ENCODE results near the gene LPO.

LPO gene

GRCh38 chr17:58231641-58232040, 6.7 kb upstream of the LPO start:
- FAIRE-seq (no peak), DNase-seq (ENCODE audit: insufficient read length) (no peak)
- no peak for TF ChIP-seq POLR2AphosphoS5 (IDR thresholded peaks at IDR 0.05; ENCODE audit: low read depth, low read length)
- no peak for TF ChIP-seq POLR2A (IDR thresholded peaks at IDR 0.05; ENCODE audit: low read depth, low read length)
- no peak for TF ChIP-seq TAF1 (IDR thresholded peaks at IDR 0.05; ENCODE audit: borderline replicate concordance, low read depth, low read length)

- TF ChIP-seq TAF1 (IDR thresholded peaks at IDR 0.05; ENCODE audit: borderline replicate concordance, low read depth, low read length) (no peak), POLR2AphosphoS5 (IDR thresholded peaks at IDR 0.05; ENCODE audit: low read depth, low read length) (no peak), POLR2A (IDR thresholded peaks at IDR 0.05; ENCODE audit: low read depth, low read length) (no peak)
- DNase-seq (ENCODE audit: insufficient read length) = peak; percentile 43
- peak; percentile 93 for FAIRE-seq
Measured at GRCh38 chr17:58232707-58233156, 5.7 kb upstream of the LPO start.

- peak; percentile 52 for DNase-seq (ENCODE audit: insufficient read length)
- no peak for TF ChIP-seq POLR2AphosphoS5 (IDR thresholded peaks at IDR 0.05; ENCODE audit: low read depth, low read length)
- TF ChIP-seq TAF1 (IDR thresholded peaks at IDR 0.05; ENCODE audit: borderline replicate concordance, low read depth, low read length) = no peak
- no peak for TF ChIP-seq POLR2A (IDR thresholded peaks at IDR 0.05; ENCODE audit: low read depth, low read length)
- peak; percentile 74 for FAIRE-seq
Measured at GRCh38 chr17:58233543-58233942, 4.8 kb upstream of the LPO start.

GRCh38 chr17:58234512-58234911, 3.9 kb upstream of the LPO start:
- FAIRE-seq = peak; percentile 27
- TF ChIP-seq TAF1 (IDR thresholded peaks at IDR 0.05; ENCODE audit: borderline replicate concordance, low read depth, low read length) (no peak), POLR2AphosphoS5 (IDR thresholded peaks at IDR 0.05; ENCODE audit: low read depth, low read length) (no peak), POLR2A (IDR thresholded peaks at IDR 0.05; ENCODE audit: low read depth, low read length) (no peak)

GRCh38 chr17:58235821-58236220, 2.6 kb upstream of the LPO start:
- TF ChIP-seq POLR2A (IDR thresholded peaks at IDR 0.05; ENCODE audit: low read depth, low read length) (no peak), TAF1 (IDR thresholded peaks at IDR 0.05; ENCODE audit: borderline replicate concordance, low read depth, low read length) (no peak), POLR2AphosphoS5 (IDR thresholded peaks at IDR 0.05; ENCODE audit: low read depth, low read length) (no peak)
- DNase-seq (ENCODE audit: insufficient read length) (no peak), FAIRE-seq (no peak)

More at GRCh38 chr17:58234512-58234911, 3.9 kb upstream of the LPO start:
- no peak for DNase-seq (ENCODE audit: insufficient read length)

DNA sequence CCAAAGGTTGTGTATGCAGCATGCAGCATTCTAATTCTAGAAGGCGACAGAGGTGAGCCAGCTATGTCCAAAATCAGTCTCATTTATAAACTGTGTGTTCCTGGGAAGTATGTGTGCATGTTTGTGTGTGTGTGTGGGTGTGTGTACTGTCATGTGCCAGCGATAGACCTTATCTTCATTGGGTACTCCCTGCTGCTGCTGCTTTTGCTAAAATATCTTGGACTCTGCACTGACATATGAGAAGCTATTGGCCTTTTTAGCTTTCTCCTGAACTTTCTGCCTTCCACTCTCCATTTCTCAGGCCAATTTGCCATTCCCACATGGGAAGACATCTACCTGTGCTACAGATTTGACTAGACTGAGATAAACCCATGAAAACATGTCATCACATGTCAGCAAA, 2.0 kb upstream of the LPO start:
- no peak for TF ChIP-seq TAF1 (IDR thresholded peaks at IDR 0.05; ENCODE audit: borderline replicate concordance, low read depth, low read length)
- TF ChIP-seq POLR2A (IDR thresholded peaks at IDR 0.05; ENCODE audit: low read depth, low read length) = no peak
- TF ChIP-seq POLR2AphosphoS5 (IDR thresholded peaks at IDR 0.05; ENCODE audit: low read depth, low read length) = no peak
- no peak for DNase-seq (ENCODE audit: insufficient read length)
- no peak for FAIRE-seq

- no peak for TF ChIP-seq POLR2AphosphoS5 (IDR thresholded peaks at IDR 0.05; ENCODE audit: low read depth, low read length)
- TF ChIP-seq TAF1 (IDR thresholded peaks at IDR 0.05; ENCODE audit: borderline replicate concordance, low read depth, low read length) = no peak
- no peak for TF ChIP-seq POLR2A (IDR thresholded peaks at IDR 0.05; ENCODE audit: low read depth, low read length)
- DNase-seq (ENCODE audit: insufficient read length) (no peak), FAIRE-seq (no peak)
Measured at GRCh38 chr17:58239987-58240386, 1.6 kb downstream of the LPO start.

DNA sequence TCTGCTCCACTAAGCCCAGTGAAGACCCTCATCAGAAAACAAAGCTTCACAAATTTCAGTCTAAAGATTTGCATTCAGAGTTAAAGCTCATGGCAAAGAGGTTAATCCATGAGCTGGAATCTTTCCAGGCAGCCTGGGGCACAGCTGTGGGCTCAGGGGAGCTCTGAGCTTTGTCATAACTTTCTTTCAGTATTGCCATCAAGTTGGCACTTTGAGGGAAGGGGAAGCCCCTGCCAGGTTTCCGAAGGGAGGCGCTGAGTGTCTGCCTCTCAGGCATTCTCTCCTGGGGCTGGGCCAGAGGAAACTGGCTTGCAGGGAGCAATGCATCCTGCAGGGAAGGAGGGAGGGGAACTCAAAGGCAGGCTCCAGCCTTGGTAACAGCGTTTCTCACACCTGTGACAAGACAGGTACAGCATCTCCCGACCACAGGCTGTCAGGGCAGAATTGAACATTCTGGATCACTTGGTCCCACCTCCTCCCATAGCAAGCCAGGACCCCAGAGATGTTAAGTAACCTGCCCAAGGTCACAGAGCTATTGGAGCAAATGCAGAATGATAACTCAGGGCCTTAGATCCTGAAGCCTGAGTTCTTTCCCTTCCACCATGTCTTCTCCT, 3.9 kb downstream of the LPO start:
- DNase-seq (ENCODE audit: insufficient read length) = no peak
- peak; percentile 65 for FAIRE-seq
- TF ChIP-seq POLR2A (IDR thresholded peaks at IDR 0.05; ENCODE audit: low read depth, low read length) = no peak
- no peak for TF ChIP-seq TAF1 (IDR thresholded peaks at IDR 0.05; ENCODE audit: borderline replicate concordance, low read depth, low read length)
- TF ChIP-seq POLR2AphosphoS5 (IDR thresholded peaks at IDR 0.05; ENCODE audit: low read depth, low read length) = no peak

- no peak for FAIRE-seq
- no peak for DNase-seq (ENCODE audit: insufficient read length)
- TF ChIP-seq POLR2A (IDR thresholded peaks at IDR 0.05; ENCODE audit: low read depth, low read length) (no peak), TAF1 (IDR thresholded peaks at IDR 0.05; ENCODE audit: borderline replicate concordance, low read depth, low read length) (no peak), POLR2AphosphoS5 (IDR thresholded peaks at IDR 0.05; ENCODE audit: low read depth, low read length) (no peak)
Measured at GRCh38 chr17:58244963-58245362, 6.6 kb downstream of the LPO start.

DNA sequence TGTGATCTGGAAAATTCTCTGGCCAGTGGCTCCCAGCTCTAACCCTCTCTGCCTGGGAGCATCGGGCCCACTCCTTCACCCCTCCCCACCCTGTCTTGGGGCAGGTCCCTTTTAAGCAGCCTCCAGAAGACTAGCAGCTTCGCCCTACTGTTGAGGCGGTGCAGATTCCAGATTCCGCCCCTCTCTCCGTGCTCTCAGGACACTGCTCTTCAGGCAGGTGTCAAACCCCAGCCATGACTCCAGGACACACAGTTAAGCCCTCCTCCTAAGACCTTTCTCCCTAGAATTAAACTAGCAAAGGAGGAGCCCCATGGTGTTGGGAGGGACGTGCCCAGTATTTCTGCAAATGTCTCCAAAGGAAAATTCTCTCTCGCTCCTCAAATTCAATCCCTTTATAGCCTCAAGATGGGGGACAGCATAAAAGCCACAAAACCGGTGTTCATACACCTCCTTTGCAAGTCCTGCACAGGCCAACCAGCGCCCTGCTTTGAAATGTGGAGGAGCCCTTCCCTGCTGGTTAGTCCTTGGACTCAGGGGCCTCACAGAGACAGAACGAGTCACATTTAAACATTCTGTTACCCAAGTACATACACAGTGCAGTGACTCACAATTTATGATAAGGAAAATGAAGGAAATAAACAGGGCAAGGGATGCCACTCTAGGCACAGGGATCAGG, 7.2 kb downstream of the LPO start:
- no peak for DNase-seq (ENCODE audit: insufficient read length)
- TF ChIP-seq TAF1 (IDR thresholded peaks at IDR 0.05; ENCODE audit: borderline replicate concordance, low read depth, low read length) (no peak), POLR2AphosphoS5 (IDR thresholded peaks at IDR 0.05; ENCODE audit: low read depth, low read length) (no peak), POLR2A (IDR thresholded peaks at IDR 0.05; ENCODE audit: low read depth, low read length) (no peak)
- FAIRE-seq = no peak

GRCh38 chr17:58246104-58246740, 7.8 kb downstream of the LPO start:
- no peak for FAIRE-seq
- DNase-seq (ENCODE audit: insufficient read length) = no peak
- TF ChIP-seq POLR2AphosphoS5 (IDR thresholded peaks at IDR 0.05; ENCODE audit: low read depth, low read length) (no peak), TAF1 (IDR thresholded peaks at IDR 0.05; ENCODE audit: borderline replicate concordance, low read depth, low read length) (no peak), POLR2A (IDR thresholded peaks at IDR 0.05; ENCODE audit: low read depth, low read length) (no peak)
